Measurements from ENCODE around the gene EGFLAM.

GRCh38 chr5:38438757-38439156, 180.4 kb downstream of the EGFLAM start:
- TF ChIP-seq CTCF (IDR thresholded peaks at IDR 0.05; ENCODE audit: low read length) = no peak
- TF ChIP-seq EZH2 (IDR thresholded peaks at IDR 0.05; ENCODE audit: borderline replicate concordance, low read length) = no peak

Measured in OCI-LY1 (cell line).